Subcutaneous abdominal adipose tissue (tissue), 5 donors: Measurements from ENCODE around the gene LPIN1.
A peak's percentile ranks its signal among the peaks of the same experiment; 100 is the strongest.

ENCODE experiments used
- H3K27ac ChIP-seq: one replicate; pipeline ENCODE4 v1.7.0; 2013; ENCODE audit warnings: low read depth, mild to moderate bottlenecking, inconsistent platforms, low read length, moderate library complexity
- H3K27me3 ChIP-seq, 5 donors: one replicate each; pipeline ENCODE4 v1.7.0; 2013; ENCODE audit warnings: low read length in 5 of 5, inconsistent platforms in 1 of 5; ENCODE audit not compliant: control insufficient read depth in 5 of 5, insufficient read depth in 4 of 5
- H3K36me3 ChIP-seq, 5 donors: one replicate each; pipeline ENCODE4 v1.7.0; 2013; ENCODE audit warnings: low read length in 5 of 5; ENCODE audit not compliant: control insufficient read depth in 5 of 5, insufficient read depth in 5 of 5
- H3K4me1 ChIP-seq, 5 donors: one replicate each; pipeline ENCODE4 v1.7.0; 2013; ENCODE audit warnings: low read length in 5 of 5, mild to moderate bottlenecking in 3 of 5, moderate library complexity in 1 of 5; ENCODE audit not compliant: control insufficient read depth in 5 of 5, insufficient read depth in 5 of 5
- H3K4me3 ChIP-seq, 5 donors: one replicate each; pipeline ENCODE4 v1.7.0; 2013; ENCODE audit warnings: low read length in 5 of 5, low read depth in 1 of 5
- H3K9ac ChIP-seq, 5 donors: one replicate each; pipeline ENCODE4 v1.7.0; 2013; ENCODE audit warnings: low read length in 5 of 5, mild to moderate bottlenecking in 4 of 5, moderate library complexity in 3 of 5
- H3K9me3 ChIP-seq, 5 donors: one replicate each; pipeline ENCODE4 v1.7.0; 2013; ENCODE audit warnings: low read length in 5 of 5; ENCODE audit not compliant: control insufficient read depth in 5 of 5
- donor health status: healthy.
- donor health status: healthy.
- donor health status: healthy.
- donor health status: healthy.
- donor health status: healthy.

Gene LPIN1

DNA sequence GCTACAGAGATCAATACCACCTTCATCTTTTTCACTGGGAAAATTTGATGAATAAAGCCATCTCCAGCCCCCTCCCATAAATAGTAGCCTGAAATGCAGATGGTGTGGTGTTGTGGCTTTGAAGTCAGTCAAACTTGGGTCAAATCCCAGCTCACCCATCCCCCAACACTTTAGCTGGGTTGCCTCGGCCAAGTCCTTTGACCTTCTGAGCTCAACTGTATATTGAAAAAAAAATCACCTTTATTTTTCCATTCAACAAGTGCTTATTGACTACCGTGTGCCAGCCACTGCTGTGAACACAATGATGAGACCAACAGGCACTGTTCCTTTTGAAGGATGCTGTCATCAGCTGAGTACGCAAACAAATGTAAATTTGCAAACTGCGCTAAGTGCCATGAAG lies 41.4 kb upstream of the LPIN1 start:
- no peaks in the 10 kb centered on the region for H3K27me3 ChIP-seq
- peaks cover 0 to 11% (median 8%) of the 10 kb centered on the region in 5 donors for H3K4me1 ChIP-seq
- no peak overlapping the region for H3K27ac ChIP-seq
- no peaks in the 10 kb centered on the region for H3K9me3 ChIP-seq
- no peak overlapping the region for H3K4me3 ChIP-seq
- no peak overlapping the region for H3K9ac ChIP-seq
- H3K36me3 ChIP-seq, result no peaks in the 10 kb centered on the region

DNA sequence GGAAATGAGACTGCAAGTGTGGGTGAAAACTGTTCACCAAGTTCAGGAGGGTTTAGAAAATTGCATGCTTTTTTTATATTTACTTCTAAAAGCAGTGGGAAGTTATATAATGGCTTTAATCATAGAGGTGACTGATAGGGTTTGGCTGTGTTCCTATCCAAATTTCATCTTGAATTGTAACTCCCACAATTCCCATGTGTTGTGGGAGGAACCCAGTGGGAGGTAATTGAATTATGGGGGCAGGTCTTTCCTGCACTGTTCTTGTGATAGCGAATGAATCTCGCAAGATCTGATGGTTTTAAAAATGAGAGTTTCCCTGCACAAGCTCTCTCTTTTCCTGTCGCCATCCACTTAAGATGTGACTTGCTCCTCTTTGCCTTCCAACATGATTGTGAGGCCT lies 40.7 kb upstream of the LPIN1 start:
- no peak overlapping the region for H3K4me3 ChIP-seq
- no peak overlapping the region for H3K27ac ChIP-seq
- no peaks in the 10 kb centered on the region for H3K36me3 ChIP-seq
- peaks cover 0 to 13% (median 9%) of the 10 kb centered on the region in 5 donors for H3K4me1 ChIP-seq
- no peaks in the 10 kb centered on the region for H3K9me3 ChIP-seq
- H3K9ac ChIP-seq, result no peak overlapping the region
- H3K27me3 ChIP-seq, result no peaks in the 10 kb centered on the region

DNA sequence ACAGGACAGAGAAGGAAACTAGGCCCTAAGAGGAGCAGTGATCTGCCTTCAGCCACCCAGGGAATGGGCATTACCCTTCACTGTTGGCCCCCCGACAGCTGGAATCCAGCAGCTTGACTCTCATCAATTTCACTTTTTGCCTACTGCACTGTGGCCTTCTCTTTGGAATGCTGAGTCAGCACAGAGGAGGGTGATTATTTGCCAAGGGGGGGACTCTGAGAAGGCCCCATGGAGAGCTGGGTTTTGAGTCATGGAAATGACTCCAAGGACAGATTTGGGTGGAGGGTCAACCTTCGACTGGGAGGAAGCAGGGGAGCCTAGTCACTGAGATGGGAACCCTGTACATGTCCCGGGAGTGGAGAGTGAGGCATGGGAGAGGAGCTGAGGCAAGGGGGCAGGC lies 38.3 kb upstream of the LPIN1 start:
- H3K4me1 ChIP-seq, result peaks cover 0 to 25% (median 12%) of the 10 kb centered on the region in 5 donors
- H3K9ac ChIP-seq, result no peak overlapping the region
- no peaks in the 10 kb centered on the region for H3K27me3 ChIP-seq
- no peak overlapping the region for H3K4me3 ChIP-seq
- H3K9me3 ChIP-seq, result no peaks in the 10 kb centered on the region
- no peaks in the 10 kb centered on the region for H3K36me3 ChIP-seq
- H3K27ac ChIP-seq, result no peak overlapping the region

GRCh38 chr2:11709293-11709692 lies 37.1 kb upstream of the LPIN1 start:
- no peaks in the 10 kb centered on the region for H3K9me3 ChIP-seq
- peaks cover 0 to 25% (median 12%) of the 10 kb centered on the region in 5 donors for H3K4me1 ChIP-seq
- H3K36me3 ChIP-seq, result no peaks in the 10 kb centered on the region
- peak overlapping the region; percentile 38 for H3K27ac ChIP-seq
- H3K27me3 ChIP-seq, result no peaks in the 10 kb centered on the region
- no peak overlapping the region for H3K4me3 ChIP-seq
- H3K9ac ChIP-seq, result no peak overlapping the region

DNA sequence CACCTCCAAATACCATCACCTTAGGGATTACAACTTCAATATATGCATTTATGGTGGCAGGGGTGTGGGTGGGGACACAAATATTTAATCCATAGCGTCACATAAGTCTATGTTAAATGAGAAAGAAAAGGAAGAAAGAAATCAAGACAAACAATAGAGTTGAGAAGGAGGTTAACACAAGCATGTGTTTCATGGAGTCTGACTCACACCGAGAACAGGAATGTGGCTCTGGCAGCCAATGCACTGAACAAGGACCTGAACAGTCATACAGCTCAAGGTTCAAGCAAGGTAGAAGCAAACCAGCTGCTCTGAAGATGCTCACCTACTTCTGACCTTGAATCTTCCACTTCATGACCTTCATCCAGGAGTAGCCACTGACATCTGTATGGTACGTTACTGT lies 36.2 kb upstream of the LPIN1 start:
- Histone ChIP-seq H3K9ac (no peak overlapping the region), H3K4me1 (peaks cover 0 to 25% (median 12%) of the 10 kb centered on the region in 5 donors), H3K36me3 (no peaks in the 10 kb centered on the region), H3K27ac (peak overlapping the region; percentile 38), H3K9me3 (no peaks in the 10 kb centered on the region), H3K4me3 (no peak overlapping the region), H3K27me3 (no peaks in the 10 kb centered on the region)

GRCh38 chr2:11710632-11711353 lies 35.6 kb upstream of the LPIN1 start:
- no peak overlapping the region for H3K9ac ChIP-seq
- no peaks in the 10 kb centered on the region for H3K27me3 ChIP-seq
- peaks cover under 1 to 25% (median 12%) of the 10 kb centered on the region in 5 donors for H3K4me1 ChIP-seq
- no peak overlapping the region for H3K4me3 ChIP-seq
- peak overlapping the region; percentile 56 for H3K27ac ChIP-seq
- no peaks in the 10 kb centered on the region for H3K9me3 ChIP-seq
- H3K36me3 ChIP-seq, result no peaks in the 10 kb centered on the region

DNA sequence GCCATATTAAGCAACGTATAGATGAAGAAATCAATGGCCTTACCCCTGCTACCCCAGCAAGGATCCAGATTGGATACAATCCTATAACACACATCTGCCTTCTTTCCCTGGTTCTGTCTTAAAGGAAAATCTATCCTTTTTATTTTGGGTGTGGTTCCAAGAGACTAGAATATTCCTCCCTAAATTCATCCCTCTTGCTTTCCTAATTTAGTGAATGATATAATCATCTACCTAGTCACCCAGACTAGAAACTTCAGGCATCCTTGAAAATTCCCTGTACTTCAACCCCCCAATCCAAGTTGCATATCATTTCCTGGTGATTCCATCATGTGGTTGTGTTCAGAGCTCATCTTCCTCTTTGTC lies 35.1 kb upstream of the LPIN1 start:
- H3K4me3 ChIP-seq, result no peak overlapping the region
- peaks cover 4 to 31% (median 17%) of the 10 kb centered on the region in 5 donors for H3K4me1 ChIP-seq
- no peak overlapping the region for H3K9ac ChIP-seq
- H3K9me3 ChIP-seq, result no peaks in the 10 kb centered on the region
- H3K36me3 ChIP-seq, result no peaks in the 10 kb centered on the region
- H3K27ac ChIP-seq, result peak overlapping the region; percentile 56
- no peaks in the 10 kb centered on the region for H3K27me3 ChIP-seq

GRCh38 chr2:11711751-11712150 lies 34.7 kb upstream of the LPIN1 start:
- Histone ChIP-seq H3K27ac (peak overlapping the region; percentile 56), H3K27me3 (no peaks in the 10 kb centered on the region), H3K4me3 (no peak overlapping the region), H3K36me3 (no peaks in the 10 kb centered on the region), H3K9ac (no peak overlapping the region), H3K4me1 (peaks cover 4 to 35% (median 21%) of the 10 kb centered on the region in 5 donors), H3K9me3 (no peaks in the 10 kb centered on the region)

GRCh38 chr2:11712866-11713265 lies 33.6 kb upstream of the LPIN1 start:
- H3K27ac ChIP-seq, result no peak overlapping the region
- peaks cover 4 to 37% (median 26%) of the 10 kb centered on the region in 5 donors for H3K4me1 ChIP-seq

DNA sequence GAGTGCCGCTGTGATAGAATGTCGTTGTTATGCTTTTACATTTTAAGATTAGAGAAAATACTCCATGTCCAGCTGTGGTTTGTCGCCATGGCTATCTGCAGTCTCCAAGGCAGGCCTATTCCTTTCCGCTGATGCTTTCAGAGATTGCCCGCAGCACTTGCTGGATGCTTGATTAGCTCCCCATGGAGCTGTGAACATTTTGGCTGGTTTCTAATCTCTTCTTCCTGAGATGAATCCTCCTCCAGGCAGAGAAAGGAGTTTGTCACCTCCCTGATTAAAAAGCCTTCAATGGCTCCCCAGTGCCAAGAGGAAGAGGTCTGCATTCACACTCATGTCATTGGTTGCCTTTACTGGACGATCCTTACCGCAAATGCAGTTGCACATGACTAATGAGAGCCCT lies 32.6 kb upstream of the LPIN1 start:
- H3K36me3 ChIP-seq, result no peaks in the 10 kb centered on the region
- no peak overlapping the region for H3K9ac ChIP-seq
- no peaks in the 10 kb centered on the region for H3K27me3 ChIP-seq
- no peak overlapping the region for H3K4me3 ChIP-seq
- no peak overlapping the region for H3K27ac ChIP-seq
- no peaks in the 10 kb centered on the region for H3K9me3 ChIP-seq
- H3K4me1 ChIP-seq, result peaks cover 4 to 31% (median 23%) of the 10 kb centered on the region in 5 donors

More at GRCh38 chr2:11712866-11713265, 33.6 kb upstream of the LPIN1 start:
- no peaks in the 10 kb centered on the region for H3K9me3 ChIP-seq
- H3K36me3 ChIP-seq, result no peaks in the 10 kb centered on the region
- H3K9ac ChIP-seq, result no peak overlapping the region
- H3K4me3 ChIP-seq, result no peak overlapping the region
- H3K27me3 ChIP-seq, result no peaks in the 10 kb centered on the region
